Stimulated activated CD8-positive, alpha-beta memory T cell treated with anti-CD3 and anti-CD28 coated beads, Interleukin-7, amount 100 ng/mL, for 48 hours (primary cell): Measurements from ENCODE around the gene MED12L.

Source experiments
- DNase-seq, 2 donors: peaks; one replicate each; pipeline ENCODE4 v3.0.0-alpha.2; 2020; ENCODE audit warnings: low read depth in 1 of 2; ENCODE audit errors: extremely low read depth in 1 of 2

MED12L gene

GRCh38 chr3:151315846-151316245 lies 230.4 kb downstream of the MED12L start:
- DNase-seq = no peak

GRCh38 chr3:151316267-151316991 lies 231.0 kb downstream of the MED12L start, which contains the start of gene GPR87:
TSS of gene GPR87 (minus strand) at chr3:151316820. CDS start at chr3:151300100, 16,720 bp downstream.
- DNase-seq = peak in 1 of 2 donors; percentile 34

- no peak for DNase-seq
Measured at GRCh38 chr3:151318313-151318712, 232.8 kb downstream of the MED12L start.

- DNase-seq = no peak
Measured at GRCh38 chr3:151318991-151319390, 233.5 kb downstream of the MED12L start.

DNA sequence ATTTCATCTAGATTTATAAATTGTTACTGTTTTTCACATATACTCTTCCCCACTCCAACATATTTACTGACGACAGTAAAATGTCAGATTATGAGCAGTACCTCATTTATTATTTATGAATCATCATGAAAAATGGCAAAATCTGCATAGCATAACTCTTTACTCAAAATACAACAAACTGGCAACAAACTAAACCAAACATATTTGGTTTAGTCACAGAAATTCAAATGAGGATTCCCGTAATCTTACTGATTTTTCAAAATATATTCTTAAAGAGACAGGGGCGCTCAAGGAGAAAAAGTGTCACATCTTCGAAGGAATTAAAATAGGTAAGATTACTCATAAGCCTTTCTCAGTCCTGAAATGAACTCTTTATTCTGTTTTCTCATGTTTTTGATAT lies 234.2 kb downstream of the MED12L start:
- DNase-seq = no peak

DNA sequence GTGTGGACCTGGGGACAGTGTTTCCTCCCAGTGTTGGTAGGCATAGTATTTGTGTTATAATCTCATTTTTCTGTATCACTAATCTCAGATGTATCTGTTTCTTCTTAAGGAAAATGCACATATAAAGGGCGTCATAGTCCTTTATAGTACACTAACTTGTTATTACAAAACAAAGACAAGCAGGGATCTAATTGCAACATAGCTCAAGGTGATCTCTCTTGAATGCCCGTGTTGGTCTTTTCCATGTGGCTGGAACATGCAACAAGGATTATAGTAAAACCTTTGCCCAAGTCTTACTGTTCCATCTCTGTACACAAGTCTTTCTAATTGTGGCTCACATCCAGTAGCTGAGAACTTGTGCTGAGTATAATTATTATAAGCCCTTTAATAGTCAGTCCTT lies 234.7 kb downstream of the MED12L start:
- DNase-seq = no peak

- no peak for DNase-seq
Measured at GRCh38 chr3:151321526-151321925, 236.1 kb downstream of the MED12L start.

DNA sequence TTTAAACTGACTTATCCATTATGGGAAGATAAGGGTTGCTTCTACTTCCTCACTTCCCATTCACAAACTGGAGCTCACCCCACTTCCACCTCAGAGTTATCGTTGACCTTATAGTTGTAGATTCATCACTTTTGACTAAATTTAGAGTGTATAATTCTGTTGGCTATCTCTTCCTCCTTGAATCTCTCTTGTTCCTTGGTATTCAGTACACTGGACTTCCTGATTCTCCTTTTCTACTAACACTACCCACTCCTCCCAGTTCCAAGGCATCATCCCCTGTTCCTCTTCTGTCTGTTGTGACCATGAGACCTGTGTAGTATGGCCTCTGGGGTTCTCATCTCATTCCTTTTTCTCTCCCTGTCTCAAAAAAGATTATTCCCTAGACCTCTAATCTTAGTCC lies 237.0 kb downstream of the MED12L start:
- no peak for DNase-seq

DNA sequence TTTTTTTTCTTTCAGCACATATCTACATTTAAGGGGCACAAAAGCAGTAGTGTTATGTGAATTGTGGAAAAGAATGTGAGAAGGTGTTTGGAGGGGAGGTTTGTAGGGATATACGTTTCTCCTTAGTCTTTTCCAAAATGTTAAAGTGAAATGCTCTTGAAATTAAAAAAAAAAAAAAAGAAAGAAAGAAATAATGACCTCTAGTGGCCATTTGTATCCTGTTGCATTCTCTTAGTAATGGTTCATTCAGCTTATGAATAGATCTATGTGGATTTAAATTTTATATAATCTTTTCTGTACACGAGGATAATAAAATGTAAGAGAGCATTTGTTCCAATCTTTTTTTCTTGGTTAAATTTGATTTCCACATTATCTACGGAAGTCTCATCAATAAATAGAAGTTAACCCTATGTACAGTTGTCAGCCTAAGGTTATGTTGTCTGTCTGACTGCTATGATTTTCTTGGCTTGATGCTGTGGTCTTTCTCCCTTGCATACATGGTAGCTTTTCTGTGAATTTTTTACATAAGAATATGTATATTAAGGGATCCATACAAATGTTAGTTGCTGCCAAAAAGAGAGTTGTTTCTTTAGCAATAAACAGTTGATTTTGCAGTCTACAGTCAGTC lies 242.2 kb downstream of the MED12L start:
- no peak for DNase-seq

- peak in 1 of 2 donors; percentile 23 for DNase-seq
Measured at GRCh38 chr3:151328298-151328995, 243.0 kb downstream of the MED12L start.

GRCh38 chr3:151329363-151329762 lies 243.9 kb downstream of the MED12L start, which contains the start of gene P2RY13:
TSS of gene P2RY13 (minus strand) at chr3:151329549. CDS start at chr3:151329528, 21 bp downstream.
- no peak for DNase-seq

GRCh38 chr3:151330379-151330778 lies 244.9 kb downstream of the MED12L start:
- DNase-seq = no peak

DNA sequence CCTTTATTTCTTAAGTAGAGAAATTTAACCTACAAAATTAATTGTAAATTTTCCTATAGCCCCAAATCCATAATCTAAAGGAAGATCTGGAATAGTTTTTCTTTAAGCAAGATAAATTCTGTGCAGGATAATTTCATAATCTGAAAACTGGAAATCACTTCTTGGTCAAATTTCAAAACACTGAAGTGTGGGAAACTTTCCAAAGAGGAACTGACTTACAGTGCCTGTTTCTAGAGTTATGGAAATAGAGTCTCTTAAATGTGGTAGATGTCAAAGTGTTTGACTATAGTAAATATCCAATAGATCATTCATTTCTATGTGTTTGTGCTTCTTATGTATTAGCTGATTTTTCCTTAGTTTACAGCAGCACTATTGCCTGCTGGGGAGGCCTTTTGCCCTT lies 245.4 kb downstream of the MED12L start:
- DNase-seq = no peak

GRCh38 chr3:151331696-151332095 lies 246.2 kb downstream of the MED12L start:
- no peak for DNase-seq

DNA sequence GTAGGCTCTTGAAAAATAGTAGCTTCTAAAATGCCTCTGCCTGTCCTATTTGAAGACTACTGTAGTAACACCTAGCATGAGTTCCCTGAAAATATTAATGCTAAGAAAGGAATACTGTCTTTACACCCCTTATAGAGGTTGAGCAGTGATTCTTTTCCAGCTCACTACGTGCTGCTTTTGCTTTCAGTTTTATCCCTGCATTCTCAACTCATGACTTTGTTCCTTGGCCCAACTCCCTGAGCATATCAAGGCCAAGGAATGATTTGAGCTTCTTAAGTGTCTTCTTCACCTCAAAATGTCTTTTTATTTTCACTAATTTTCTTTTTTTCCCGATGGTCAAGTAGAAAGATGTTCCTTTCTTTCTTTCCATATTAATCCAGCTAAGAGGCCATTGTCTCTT lies 260.4 kb downstream of the MED12L start:
- DNase-seq = no peak

DNA sequence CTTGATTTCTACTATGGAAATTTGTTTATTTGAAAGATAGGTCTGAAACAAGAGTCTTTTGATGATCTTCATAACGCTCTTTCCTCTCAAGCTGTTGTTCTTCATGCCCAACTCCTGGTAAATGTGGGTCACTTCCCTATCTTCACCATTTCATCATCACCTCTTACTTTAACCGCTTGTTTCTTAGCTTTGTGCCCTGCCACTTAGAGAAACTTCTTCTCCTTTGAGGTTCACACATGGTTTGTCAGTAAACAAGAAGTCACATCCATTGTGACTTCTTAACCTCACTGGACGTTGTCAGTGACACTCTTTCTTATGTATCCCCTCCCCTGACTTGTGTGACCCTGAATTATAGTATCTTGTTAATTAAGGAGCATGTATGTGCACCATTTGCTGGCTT lies 260.8 kb downstream of the MED12L start:
- DNase-seq = no peak

DNA sequence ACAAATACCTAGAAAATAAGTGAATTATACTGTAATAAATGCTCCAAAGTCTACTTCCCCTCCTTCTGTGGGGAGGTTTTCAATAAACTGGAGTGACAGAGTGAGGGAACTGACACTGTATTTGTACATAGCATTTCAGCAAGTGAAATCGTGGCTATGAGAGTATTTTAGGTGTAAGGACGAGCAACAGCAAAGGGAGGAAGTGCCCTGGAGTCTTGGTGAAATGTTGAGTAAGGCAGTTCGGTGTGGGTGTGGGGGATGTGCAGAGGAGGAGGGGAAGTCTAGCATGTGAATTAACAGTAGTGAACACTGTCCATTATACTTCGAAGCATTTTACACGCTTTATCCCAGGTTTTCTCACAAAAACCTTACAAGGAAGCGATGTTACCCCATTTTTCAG lies 262.0 kb downstream of the MED12L start:
- no peak for DNase-seq

GRCh38 chr3:151350656-151351055 lies 265.2 kb downstream of the MED12L start:
- no peak for DNase-seq

GRCh38 chr3:151351219-151351618 lies 265.8 kb downstream of the MED12L start:
- no peak for DNase-seq

- DNase-seq = no peak
Measured at GRCh38 chr3:151351648-151352047, 266.2 kb downstream of the MED12L start.

GRCh38 chr3:151356794-151357462 lies 271.5 kb downstream of the MED12L start:
- no peak for DNase-seq
